ENCODE data around the gene C10orf71. TPM values are rescaled to one million over a fixed set of nuclear protein-coding genes. Genes with fewer than 3 reads are reported as not detected.

Gene C10orf71
- polyA plus RNA-seq, 1 of the 3 experiments (the other 2 are of a cell fraction), result not detected

DNA sequence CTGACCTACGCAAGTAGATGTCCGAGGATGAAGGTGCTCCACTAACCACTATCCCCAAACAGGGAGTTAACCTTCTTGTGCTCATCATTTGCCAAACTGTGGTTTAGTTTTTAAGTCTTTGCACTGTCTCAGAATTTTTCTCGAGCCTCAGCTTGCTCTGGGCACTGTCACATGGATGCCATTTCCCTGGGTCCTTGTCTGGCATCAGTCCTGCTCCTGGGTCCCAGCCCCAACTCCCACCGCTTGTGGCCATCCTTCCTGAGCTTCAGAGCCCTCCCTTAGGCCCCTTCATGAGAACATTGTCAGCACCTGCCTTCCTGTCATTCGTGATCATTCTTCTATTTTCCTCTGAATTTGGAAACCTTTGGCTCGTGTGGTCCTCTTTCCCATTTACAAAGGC, 33.8 kb downstream of the C10orf71 start:
- H3K27ac ChIP-seq (ENCODE audit: low read depth in 2 of 2, low read length in 1 of 2), result no peak overlapping the region
- no peak for DNase-seq
- no peak overlapping the region for H3K9ac ChIP-seq
- H3K9me2 ChIP-seq, result no peaks in the 10 kb centered on the region
- WGBS (ENCODE audit: low lambda C conversion rate), result 26% methylated on average over 6 of the region's 6 CpGs
- H3K4me2 ChIP-seq, result no peak overlapping the region
- H3K27me3 ChIP-seq (ENCODE audit: insufficient read depth), result no peaks in the 10 kb centered on the region
- H3K79me2 ChIP-seq (ENCODE audit: insufficient read depth), result no peaks in the 10 kb centered on the region
- H2AFZ ChIP-seq (ENCODE audit: low read depth), result no peak overlapping the region
- CTCF ChIA-PET, result no interaction called here
- no peaks in the 10 kb centered on the region for H4K20me1 ChIP-seq (ENCODE audit: insufficient read depth)
- TF ChIP-seq FOXM1 (IDR thresholded peaks at IDR 0.05; ENCODE audit: low read depth), result no peak
- no peak for TF ChIP-seq GABPA (IDR thresholded peaks at IDR 0.05; ENCODE audit: low read depth)
- no peak for TF ChIP-seq ELF1 (IDR thresholded peaks at IDR 0.05)
- no peak for TF ChIP-seq EP300 (IDR thresholded peaks at IDR 0.05; ENCODE audit: borderline replicate concordance in 1 of 2, low read depth in 1 of 2, low read length in 1 of 2)
- TF ChIP-seq NRF1 (IDR thresholded peaks at IDR 0.05; ENCODE audit: low read depth, low read length), result no peak
- no peak for TF ChIP-seq RCOR1 (IDR thresholded peaks at IDR 0.05; ENCODE audit: low read length)
- TF ChIP-seq RAD21 (IDR thresholded peaks at IDR 0.05; ENCODE audit: low read length), result no peak
- TF ChIP-seq, protein P1, sequence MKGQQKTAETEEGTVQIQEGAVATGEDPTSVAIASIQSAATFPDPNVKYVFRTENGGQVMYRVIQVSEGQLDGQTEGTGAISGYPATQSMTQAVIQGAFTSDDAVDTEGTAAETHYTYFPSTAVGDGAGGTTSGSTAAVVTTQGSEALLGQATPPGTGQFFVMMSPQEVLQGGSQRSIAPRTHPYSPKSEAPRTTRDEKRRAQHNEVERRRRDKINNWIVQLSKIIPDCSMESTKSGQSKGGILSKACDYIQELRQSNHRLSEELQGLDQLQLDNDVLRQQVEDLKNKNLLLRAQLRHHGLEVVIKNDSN (IDR thresholded peaks at IDR 0.05; ENCODE audit: borderline replicate concordance, low read depth), result no peak
- TF ChIP-seq EZH2phosphoT487 (IDR thresholded peaks at IDR 0.05; ENCODE audit: borderline replicate concordance, low read depth), result no peak
- TF ChIP-seq SIN3A (IDR thresholded peaks at IDR 0.05; ENCODE audit: borderline replicate concordance, low read depth, low read length), result no peak
- no peak for TF ChIP-seq FOSL2 (IDR thresholded peaks at IDR 0.05; ENCODE audit: borderline replicate concordance, low read depth)
- no peak for TF ChIP-seq POLR2AphosphoS5 (IDR thresholded peaks at IDR 0.05; ENCODE audit: low read depth, low read length)
- no peak for TF ChIP-seq JUND (IDR thresholded peaks at IDR 0.05)
- H3K4me1 ChIP-seq (ENCODE audit: control insufficient read depth in 1 of 2, insufficient read depth in 2 of 2, low read depth in 1 of 2, low read length in 1 of 2), result no peaks in the 10 kb centered on the region; a peak in 1 of 4 replicates
- POLR2A ChIA-PET, result no interaction called here
- H3K4me3 ChIP-seq (ENCODE audit: low read depth in 2 of 2, low read length in 1 of 2), result no peak overlapping the region
- no peaks in the 10 kb centered on the region for H3K36me3 ChIP-seq (replicated peaks in 1 of 2; ENCODE audit: control insufficient read depth in 1 of 2, insufficient read depth in 2 of 2, low read length in 1 of 2)
- H3K9me3 ChIP-seq, result no peaks in the 10 kb centered on the region
- no peaks in the 10 kb centered on the region for H3F3A ChIP-seq (replicated peaks; ENCODE audit: insufficient read depth)

DNA sequence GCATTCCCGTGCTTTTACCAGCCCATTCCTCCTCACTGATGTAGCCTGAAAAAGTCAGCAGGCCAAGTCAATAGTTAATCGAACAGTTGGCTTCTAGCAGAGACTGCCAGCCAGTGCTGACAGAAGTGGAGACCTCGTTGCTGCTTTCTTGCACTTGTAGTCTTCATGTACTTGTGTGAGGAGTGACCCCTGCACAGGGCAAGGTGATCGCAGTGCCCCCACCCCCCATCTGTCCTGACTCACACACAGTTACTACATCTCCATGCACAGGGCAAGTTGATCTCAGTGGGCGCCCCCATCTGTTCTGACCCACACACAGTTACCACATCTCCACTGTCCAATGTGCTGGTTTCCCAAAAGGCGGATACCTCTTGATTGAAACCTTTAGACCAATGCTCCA, 34.2 kb downstream of the C10orf71 start:
- DNase-seq, result no peak
- H4K20me1 ChIP-seq (ENCODE audit: insufficient read depth), result no peaks in the 10 kb centered on the region
- WGBS (ENCODE audit: low lambda C conversion rate), result 35% methylated on average over 6 of the region's 6 CpGs
- no peak overlapping the region for H2AFZ ChIP-seq (ENCODE audit: low read depth)
- no peaks in the 10 kb centered on the region for H3K36me3 ChIP-seq (replicated peaks in 1 of 2; ENCODE audit: control insufficient read depth in 1 of 2, insufficient read depth in 2 of 2, low read length in 1 of 2)
- ChIA-PET CTCF (no interaction called here), POLR2A (no interaction called here)
- H3K79me2 ChIP-seq (ENCODE audit: insufficient read depth), result no peaks in the 10 kb centered on the region
- H3K27ac ChIP-seq (ENCODE audit: low read depth in 2 of 2, low read length in 1 of 2), result no peak overlapping the region
- H3K9me2 ChIP-seq, result no peaks in the 10 kb centered on the region
- H3K9ac ChIP-seq, result no peak overlapping the region
- H3K4me1 ChIP-seq (ENCODE audit: control insufficient read depth in 1 of 2, insufficient read depth in 2 of 2, low read depth in 1 of 2, low read length in 1 of 2), result no peaks in the 10 kb centered on the region; a peak in 1 of 4 replicates
- no peaks in the 10 kb centered on the region for H3F3A ChIP-seq (replicated peaks; ENCODE audit: insufficient read depth)
- H3K9me3 ChIP-seq, result no peaks in the 10 kb centered on the region
- no peak overlapping the region for H3K4me2 ChIP-seq
- H3K4me3 ChIP-seq (ENCODE audit: low read depth in 2 of 2, low read length in 1 of 2), result no peak overlapping the region
- no peaks in the 10 kb centered on the region for H3K27me3 ChIP-seq (ENCODE audit: insufficient read depth)
- no peak for TF ChIP-seq RXRA (IDR thresholded peaks at IDR 0.05; ENCODE audit: borderline replicate concordance, low read depth)
- TF ChIP-seq SMC3 (IDR thresholded peaks at IDR 0.05; ENCODE audit: low read depth, low read length), result no peak
- TF ChIP-seq, protein P2, sequence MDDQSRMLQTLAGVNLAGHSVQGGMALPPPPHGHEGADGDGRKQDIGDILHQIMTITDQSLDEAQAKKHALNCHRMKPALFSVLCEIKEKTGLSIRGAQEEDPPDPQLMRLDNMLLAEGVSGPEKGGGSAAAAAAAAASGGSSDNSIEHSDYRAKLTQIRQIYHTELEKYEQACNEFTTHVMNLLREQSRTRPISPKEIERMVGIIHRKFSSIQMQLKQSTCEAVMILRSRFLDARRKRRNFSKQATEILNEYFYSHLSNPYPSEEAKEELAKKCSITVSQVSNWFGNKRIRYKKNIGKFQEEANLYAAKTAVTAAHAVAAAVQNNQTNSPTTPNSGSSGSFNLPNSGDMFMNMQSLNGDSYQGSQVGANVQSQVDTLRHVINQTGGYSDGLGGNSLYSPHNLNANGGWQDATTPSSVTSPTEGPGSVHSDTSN (IDR thresholded peaks at IDR 0.05), result no peak
- TF ChIP-seq NRF1 (IDR thresholded peaks at IDR 0.05; ENCODE audit: low read depth, low read length), result no peak
- no peak for TF ChIP-seq GABPA (IDR thresholded peaks at IDR 0.05; ENCODE audit: low read depth)
- no peak for TF ChIP-seq RFX5 (IDR thresholded peaks at IDR 0.05; ENCODE audit: low read length)
- no peak for TF ChIP-seq TAF1 (IDR thresholded peaks at IDR 0.05; ENCODE audit: borderline replicate concordance, low read depth, low read length)
- TF ChIP-seq RCOR1 (IDR thresholded peaks at IDR 0.05; ENCODE audit: low read length), result no peak
- no peak for TF ChIP-seq MEF2A (IDR thresholded peaks at IDR 0.05; ENCODE audit: borderline replicate concordance, low read depth)
- TF ChIP-seq, protein P3, sequence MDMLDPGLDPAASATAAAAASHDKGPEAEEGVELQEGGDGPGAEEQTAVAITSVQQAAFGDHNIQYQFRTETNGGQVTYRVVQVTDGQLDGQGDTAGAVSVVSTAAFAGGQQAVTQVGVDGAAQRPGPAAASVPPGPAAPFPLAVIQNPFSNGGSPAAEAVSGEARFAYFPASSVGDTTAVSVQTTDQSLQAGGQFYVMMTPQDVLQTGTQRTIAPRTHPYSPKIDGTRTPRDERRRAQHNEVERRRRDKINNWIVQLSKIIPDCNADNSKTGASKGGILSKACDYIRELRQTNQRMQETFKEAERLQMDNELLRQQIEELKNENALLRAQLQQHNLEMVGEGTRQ (IDR thresholded peaks at IDR 0.05; ENCODE audit: borderline replicate concordance, low read depth, low read length), result no peak
- TF ChIP-seq, protein P4, sequence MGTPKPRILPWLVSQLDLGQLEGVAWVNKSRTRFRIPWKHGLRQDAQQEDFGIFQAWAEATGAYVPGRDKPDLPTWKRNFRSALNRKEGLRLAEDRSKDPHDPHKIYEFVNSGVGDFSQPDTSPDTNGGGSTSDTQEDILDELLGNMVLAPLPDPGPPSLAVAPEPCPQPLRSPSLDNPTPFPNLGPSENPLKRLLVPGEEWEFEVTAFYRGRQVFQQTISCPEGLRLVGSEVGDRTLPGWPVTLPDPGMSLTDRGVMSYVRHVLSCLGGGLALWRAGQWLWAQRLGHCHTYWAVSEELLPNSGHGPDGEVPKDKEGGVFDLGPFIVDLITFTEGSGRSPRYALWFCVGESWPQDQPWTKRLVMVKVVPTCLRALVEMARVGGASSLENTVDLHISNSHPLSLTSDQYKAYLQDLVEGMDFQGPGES (IDR thresholded peaks at IDR 0.05; ENCODE audit: low read depth, low read length), result no peak
- TF ChIP-seq FOSL2 (IDR thresholded peaks at IDR 0.05; ENCODE audit: borderline replicate concordance, low read depth), result no peak
- no peak for TF ChIP-seq RAD21 (IDR thresholded peaks at IDR 0.05; ENCODE audit: low read length)
- no peak for TF ChIP-seq SIN3A (IDR thresholded peaks at IDR 0.05; ENCODE audit: borderline replicate concordance, low read depth, low read length)
- TF ChIP-seq, protein P5, sequence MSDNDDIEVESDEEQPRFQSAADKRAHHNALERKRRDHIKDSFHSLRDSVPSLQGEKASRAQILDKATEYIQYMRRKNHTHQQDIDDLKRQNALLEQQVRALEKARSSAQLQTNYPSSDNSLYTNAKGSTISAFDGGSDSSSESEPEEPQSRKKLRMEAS (IDR thresholded peaks at IDR 0.05; ENCODE audit: low read depth), result no peak
- TF ChIP-seq, protein P1 (IDR thresholded peaks at IDR 0.05; ENCODE audit: borderline replicate concordance, low read depth), result no peak
- TF ChIP-seq TCF12 (IDR thresholded peaks at IDR 0.05), result no peak

All from SK-N-SH (cell line).